Spleen (tissue), 11 donors: ENCODE results near the gene CMSS1. TPM values are rescaled to one million over a fixed set of nuclear protein-coding genes. Genes with fewer than 3 reads are reported as not detected.

Source experiments
- DNase-seq: peaks from one replicate; pipeline ENCODE4 v3.0.0-alpha.2; 2020
- H3K27ac ChIP-seq, 8 donors: fragments of 200-600 bp; sonication (generic) in 7 of 8; 1 replicate in 4 of 8; 2 replicates in 4 of 8; pipeline versions ENCODE4 v1.5.0 to v1.8.0; 2016 to 2021; ENCODE audit warnings: inconsistent platforms in 4 of 8, mild to moderate bottlenecking in 4 of 8, moderate library complexity in 1 of 8
- H3K27me3 ChIP-seq, 7 donors: fragments of 200-600 bp; sonication (generic) in 6 of 7; replicated peaks in 1 of 7; 1 replicate in 4 of 7; 2 replicates in 3 of 7; pipeline versions ENCODE4 v1.5.0 to v1.8.0; 2016 to 2021; ENCODE audit warnings: inconsistent platforms in 3 of 7, mild to moderate bottlenecking in 1 of 7
- H3K36me3 ChIP-seq, 6 donors: fragments of 200-600 bp; sonication (generic) in 5 of 6; 1 replicate in 4 of 6; 2 replicates in 2 of 6; pipeline versions ENCODE4 v1.5.0 to v1.8.0; 2016 to 2021; ENCODE audit warnings: inconsistent platforms in 2 of 6
- H3K4me1 ChIP-seq, 6 donors: fragments of 200-600 bp; sonication (generic) in 5 of 6; 1 replicate in 3 of 6; 2 replicates in 3 of 6; pipeline versions ENCODE4 v1.5.0 to v1.8.0; 2016 to 2021; ENCODE audit warnings: inconsistent platforms in 3 of 6
- H3K4me3 ChIP-seq, 8 donors: fragments of 200-600 bp; sonication (generic) in 7 of 8; 1 replicate in 4 of 8; 2 replicates in 4 of 8; pipeline versions ENCODE4 v1.5.0 to v1.8.0; 2016 to 2021; ENCODE audit warnings: inconsistent platforms in 4 of 8, mild to moderate bottlenecking in 4 of 8, moderate library complexity in 2 of 8
- H3K9me3 ChIP-seq, 8 donors: fragments of 200-600 bp; sonication (generic) in 7 of 8; 1 replicate in 4 of 8; 2 replicates in 4 of 8; pipeline versions ENCODE4 v1.5.0 to v1.8.0; 2016 to 2021; ENCODE audit warnings: inconsistent platforms in 4 of 8
- POLR2A ChIP-seq, 3 donors: fragments of 450-650 bp; IDR thresholded peaks; one replicate each; pipeline ENCODE4 v1.5.1; 2017; ENCODE audit warnings: antibody characterized with exemption in 3 of 3, mild to moderate bottlenecking in 1 of 3
- POLR2AphosphoS5 ChIP-seq, 3 donors: sonication (generic); formaldehyde crosslinking; IDR thresholded peaks; one replicate each; pipeline ENCODE4 v1.5.1; 2017; ENCODE audit warnings: antibody characterized with exemption in 3 of 3
- WGBS, 5 donors: extraction: QIAGEN DNeasy Blood & Tissue Kit in 3 of 5; methylation state at CpG; one replicate each; pipeline versions ENCODE4 v1.1.5 to v1.1.7; 2013 to 2018; 5-methylcytosine and 5-hydroxymethylcytosine counted together
- intact Hi-C: fragments of 100-400 bp; cut with DNase I; formaldehyde crosslinking; loops from one replicate; pipeline ENCODE4 v1.15.0; 2023; ENCODE audit warnings: low total_unique reads
- polyA plus RNA-seq, 3 donors: library from polyadenylated mRNA; stranded (reverse); fragments of 200-250 nt; gene quantifications; one replicate each; pipeline ENCODE4 v1.2.1, GENCODE V29; 2013
- total RNA-seq, 7 donors: library from RNA; depleted of rRNA in 3 of 7; stranded (reverse); fragments of >200 nt in 3 of 7; fragmentation: NEBNext Ultra II Directional in 4 of 7; extraction: Animal tissue kit (Norgen Biotek cat#: 25700) in 4 of 7; gene quantifications; one replicate each; pipeline versions ENCODE4 v1.1.0 to v1.2.1, GENCODE V29; 2016 to 2021
- TF ChIP-seq, protein P1 (sequence below), 11 experiments: fragments of 200-600 bp in 7 of 11; fragments of 450-650 bp in 4 of 11; sonication (generic) in 4 of 11; IDR thresholded peaks in 8 of 11; conservative IDR thresholded peaks in 3 of 11; 1 replicate in 7 of 11; 2 replicates in 4 of 11; pipeline versions ENCODE4 v1.4.0 to v1.8.0; 2016 to 2021; ENCODE audit warnings: antibody characterized with exemption in 11 of 11, inconsistent platforms in 4 of 11, mild to moderate bottlenecking in 1 of 11
- donor health status: healthy with polysubstance abuse.
- donor health status: DM: no; HTN: no; CAD: no; lungs with moderate emphysema.
- donor health status: DM: no; HTN: no; CAD: no.
- donor health status: Bipolar disorder and iron deficiency.
- donor health status: healthy.
- donor health status: DM: no; HTN: no; CAD: no.
- donor health status: DM: yes; HTN: yes; CAD: no.

CMSS1 gene
- total and polyA plus RNA-seq, 10 donors, result 6.9 to 30.1 (median 20.0) TPM

DNA sequence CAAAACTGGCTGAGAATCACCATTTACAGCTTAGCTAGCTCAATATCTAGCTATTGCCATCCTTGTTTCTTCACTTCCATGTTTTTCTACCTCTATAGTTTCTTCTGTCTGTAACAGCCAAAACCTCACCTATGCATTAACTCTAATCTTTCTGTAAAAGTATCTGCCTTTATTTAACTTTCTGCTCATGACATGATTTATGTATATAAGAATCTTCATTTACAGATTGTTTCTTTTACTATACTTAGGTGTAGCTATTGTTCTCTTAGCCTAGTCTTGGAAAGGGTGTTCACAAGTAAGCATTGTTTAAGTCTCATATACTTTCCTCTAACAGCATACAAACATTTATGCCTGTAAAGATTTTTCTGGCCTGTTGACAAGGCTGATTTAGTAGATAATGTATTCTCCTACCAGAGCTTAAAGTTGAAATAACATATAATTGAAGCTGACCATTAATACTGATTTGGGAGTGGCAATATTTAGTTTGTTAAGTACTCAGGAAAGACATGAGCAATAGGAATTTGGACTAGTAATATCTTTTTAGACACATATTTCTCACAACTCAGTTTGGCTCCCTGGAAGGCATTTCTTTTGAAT, 287.3 kb downstream of the CMSS1 start:
- intact Hi-C loops, result no loop called here
- TF ChIP-seq POLR2A (IDR thresholded peaks at IDR 0.05) (no peak), POLR2AphosphoS5 (IDR thresholded peaks at IDR 0.05) (no peak)
- TF ChIP-seq, protein P1, sequence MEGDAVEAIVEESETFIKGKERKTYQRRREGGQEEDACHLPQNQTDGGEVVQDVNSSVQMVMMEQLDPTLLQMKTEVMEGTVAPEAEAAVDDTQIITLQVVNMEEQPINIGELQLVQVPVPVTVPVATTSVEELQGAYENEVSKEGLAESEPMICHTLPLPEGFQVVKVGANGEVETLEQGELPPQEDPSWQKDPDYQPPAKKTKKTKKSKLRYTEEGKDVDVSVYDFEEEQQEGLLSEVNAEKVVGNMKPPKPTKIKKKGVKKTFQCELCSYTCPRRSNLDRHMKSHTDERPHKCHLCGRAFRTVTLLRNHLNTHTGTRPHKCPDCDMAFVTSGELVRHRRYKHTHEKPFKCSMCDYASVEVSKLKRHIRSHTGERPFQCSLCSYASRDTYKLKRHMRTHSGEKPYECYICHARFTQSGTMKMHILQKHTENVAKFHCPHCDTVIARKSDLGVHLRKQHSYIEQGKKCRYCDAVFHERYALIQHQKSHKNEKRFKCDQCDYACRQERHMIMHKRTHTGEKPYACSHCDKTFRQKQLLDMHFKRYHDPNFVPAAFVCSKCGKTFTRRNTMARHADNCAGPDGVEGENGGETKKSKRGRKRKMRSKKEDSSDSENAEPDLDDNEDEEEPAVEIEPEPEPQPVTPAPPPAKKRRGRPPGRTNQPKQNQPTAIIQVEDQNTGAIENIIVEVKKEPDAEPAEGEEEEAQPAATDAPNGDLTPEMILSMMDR (IDR thresholded peaks at IDR 0.05 in 8 of 11, conservative IDR thresholded peaks at IDR 0.05 in 3 of 11), result no peak
- peaks cover 0 to 37% (median 12%) of the 10 kb centered on the region in 6 donors for H3K4me1 ChIP-seq
- H3K4me3 ChIP-seq, result no peak overlapping the region
- no peaks in the 10 kb centered on the region for H3K36me3 ChIP-seq
- DNase-seq, result no peak
- H3K27ac ChIP-seq, result peak overlapping the region in 2 of 8 donors; percentile 14 to 43
- no peaks in the 10 kb centered on the region for H3K9me3 ChIP-seq
- no peaks in the 10 kb centered on the region for H3K27me3 ChIP-seq

GRCh38 chr3:100105501-100105900, 287.8 kb downstream of the CMSS1 start:
- WGBS, 5 donors, result 78 to 98% (median 93%) methylated on average over 1 of the region's 1 CpG
- DNase-seq, result no peak
- Histone ChIP-seq H3K4me1 (peaks cover 0 to 37% (median 14%) of the 10 kb centered on the region in 6 donors), H3K27ac (peak overlapping the region in 3 of 8 donors; percentile 14 to 53 (median 43)), H3K4me3 (no peak overlapping the region), H3K9me3 (no peaks in the 10 kb centered on the region), H3K27me3 (no peaks in the 10 kb centered on the region), H3K36me3 (no peaks in the 10 kb centered on the region)
- TF ChIP-seq, protein P1 (IDR thresholded peaks at IDR 0.05 in 8 of 11, conservative IDR thresholded peaks at IDR 0.05 in 3 of 11), result no peak
- TF ChIP-seq POLR2AphosphoS5 (IDR thresholded peaks at IDR 0.05) (no peak), POLR2A (IDR thresholded peaks at IDR 0.05) (no peak)
- intact Hi-C loops, result no loop called here

DNA sequence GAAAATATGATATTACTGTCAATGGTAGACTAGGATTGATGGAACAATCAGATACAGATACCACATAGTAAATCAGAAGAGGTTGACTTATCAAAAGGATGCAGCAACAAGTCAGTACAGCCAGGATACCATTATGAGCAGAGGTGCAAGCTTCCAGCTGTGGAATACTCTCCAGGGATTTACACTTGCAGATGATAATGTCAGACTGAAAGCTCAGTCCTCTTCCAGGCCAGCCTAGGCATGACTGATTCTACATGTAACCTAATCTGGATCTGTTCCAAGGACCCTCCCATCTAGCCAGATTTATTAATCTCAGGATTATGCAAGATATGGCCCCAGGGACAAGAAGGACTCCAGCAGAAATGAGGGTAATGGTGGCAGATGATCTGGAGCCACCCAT, 288.4 kb downstream of the CMSS1 start:
- intact Hi-C loops, result no loop called here
- TF ChIP-seq POLR2A (IDR thresholded peaks at IDR 0.05), result no peak
- TF ChIP-seq, protein P1 (IDR thresholded peaks at IDR 0.05 in 8 of 11, conservative IDR thresholded peaks at IDR 0.05 in 3 of 11), result no peak
- no peak for TF ChIP-seq POLR2AphosphoS5 (IDR thresholded peaks at IDR 0.05)
- peak overlapping the region in 1 of 8 donors; percentile 14 for H3K27ac ChIP-seq
- no peak for DNase-seq
- H3K9me3 ChIP-seq, result no peaks in the 10 kb centered on the region
- peaks cover 0 to 37% (median 14%) of the 10 kb centered on the region in 6 donors for H3K4me1 ChIP-seq
- H3K27me3 ChIP-seq, result no peaks in the 10 kb centered on the region
- no peak overlapping the region for H3K4me3 ChIP-seq
- H3K36me3 ChIP-seq, result no peaks in the 10 kb centered on the region

GRCh38 chr3:100106531-100107141, 289.0 kb downstream of the CMSS1 start:
- no peak overlapping the region for H3K4me3 ChIP-seq
- H3K27me3 ChIP-seq, result no peaks in the 10 kb centered on the region
- no peaks in the 10 kb centered on the region for H3K36me3 ChIP-seq
- intact Hi-C loops, result no loop called here
- no peak for DNase-seq
- peaks cover 0 to 37% (median 14%) of the 10 kb centered on the region in 6 donors for H3K4me1 ChIP-seq
- H3K27ac ChIP-seq, result peak overlapping the region in 1 of 8 donors; percentile 14
- H3K9me3 ChIP-seq, result no peaks in the 10 kb centered on the region
- TF ChIP-seq POLR2AphosphoS5 (IDR thresholded peaks at IDR 0.05) (no peak), POLR2A (IDR thresholded peaks at IDR 0.05) (no peak)
- TF ChIP-seq, protein P1 (IDR thresholded peaks at IDR 0.05 in 8 of 11, conservative IDR thresholded peaks at IDR 0.05 in 3 of 11), result no peak
